Neural progenitor cell (in vitro differentiated cells): ENCODE data around the gene PCDH17. TPM values are rescaled to one million over a fixed set of nuclear protein-coding genes. Genes with fewer than 3 reads are reported as not detected.
A peak's percentile ranks its signal among the peaks of the same experiment; 100 is the strongest.

Experiments used
- DNase-seq: peaks from one replicate; pipeline ENCODE4 v3.0.0-alpha.2; 2016; ENCODE audit warnings: low spot score
- H2AFZ ChIP-seq: fragments of 200-600 bp; sonication (generic); replicated peaks from 2 replicates; pipeline ENCODE4 v1.6.1; 2016; ENCODE audit warnings: antibody characterized with exemption
- H3F3A ChIP-seq: fragments of 200-600 bp; sonication (generic); 2 replicates; pipeline ENCODE4 v1.6.1; 2016; ENCODE audit warnings: antibody characterized with exemption, low read depth
- H3K27ac ChIP-seq: fragments of 200-600 bp; sonication (generic); 2 replicates; pipeline ENCODE4 v1.5.1; 2016; ENCODE audit warnings: mild to moderate bottlenecking
- H3K27me3 ChIP-seq: fragments of 200-600 bp; sonication (generic); 2 replicates; pipeline ENCODE4 v1.6.1; 2016; ENCODE audit warnings: mild to moderate bottlenecking, moderate library complexity
- H3K36me3 ChIP-seq: fragments of 200-600 bp; sonication (generic); 2 replicates; pipeline ENCODE4 v1.5.1; 2016
- H3K4me1 ChIP-seq: fragments of 200-600 bp; sonication (generic); 2 replicates; pipeline ENCODE4 v1.6.1; 2016; ENCODE audit warnings: mixed run types
- H3K4me2 ChIP-seq: fragments of 200-600 bp; sonication (generic); 2 replicates; pipeline ENCODE4 v1.6.1; 2016
- H3K4me3 ChIP-seq: fragments of 200-600 bp; sonication (generic); 2 replicates; pipeline ENCODE4 v1.5.1; 2016
- H3K79me2 ChIP-seq: fragments of 200-600 bp; sonication (generic); 2 replicates; pipeline ENCODE4 v1.6.1; 2016; ENCODE audit warnings: low read depth
- H3K9ac ChIP-seq: fragments of 200-600 bp; sonication (generic); 2 replicates; pipeline ENCODE4 v1.6.1; 2016
- H3K9me3 ChIP-seq: fragments of 200-600 bp; sonication (generic); 2 replicates; pipeline ENCODE4 v1.5.1; 2016; ENCODE audit warnings: low read depth
- H4K20me1 ChIP-seq: fragments of 200-600 bp; sonication (generic); 2 replicates; pipeline ENCODE4 v1.6.1; 2016; ENCODE audit warnings: low read depth
- H3K27ac Mint-ChIP-seq: 3 replicates; pipeline ENCODE4 v1.8.0; 2021; ENCODE audit warnings: mixed read lengths
- H3K27me3 Mint-ChIP-seq: 2 replicates; pipeline ENCODE4 v1.8.0; 2022; ENCODE audit warnings: low read depth, mild to moderate bottlenecking, inconsistent platforms, moderate library complexity, mixed read lengths; ENCODE audit not compliant: insufficient read depth
- H3K36me3 Mint-ChIP-seq: 3 replicates; pipeline ENCODE4 v1.8.0; 2021; ENCODE audit warnings: mixed read lengths
- H3K4me1 Mint-ChIP-seq: 3 replicates; pipeline ENCODE4 v1.8.0; 2021; ENCODE audit warnings: mixed read lengths
- H3K4me3 Mint-ChIP-seq: 3 replicates; pipeline ENCODE4 v1.8.0; 2021; ENCODE audit warnings: mild to moderate bottlenecking, moderate library complexity, mixed read lengths
- H3K9me3 Mint-ChIP-seq: 3 replicates; pipeline ENCODE4 v1.8.0; 2020; ENCODE audit warnings: mixed read lengths
- EZH2 ChIP-seq: fragments of 200-600 bp; sonication (generic); IDR thresholded peaks from 2 replicates; pipeline ENCODE4 v1.6.1; 2017; ENCODE audit warnings: antibody characterized with exemption, mild to moderate bottlenecking, moderate library complexity
- EZH2phosphoT487 ChIP-seq: fragments of 200-600 bp; sonication (generic); IDR thresholded peaks from 2 replicates; pipeline ENCODE4 v1.6.1; 2017; ENCODE audit warnings: antibody characterized with exemption
- total RNA-seq: library from RNA; depleted of rRNA; stranded (reverse); fragments of >200 nt; gene quantifications from 2 replicates; pipeline ENCODE4 v1.2.3, GENCODE V29; 2015; ENCODE audit warnings: low replicate concordance
- TF ChIP-seq, protein P1 (sequence below): fragments of 200-600 bp; sonication (generic); IDR thresholded peaks from 2 replicates; pipeline ENCODE4 v1.5.1; 2017; ENCODE audit warnings: antibody characterized with exemption, mild to moderate bottlenecking

The PCDH17 gene
- total RNA-seq, 1 donor from 2014 or later, result 5.3 TPM

DNA sequence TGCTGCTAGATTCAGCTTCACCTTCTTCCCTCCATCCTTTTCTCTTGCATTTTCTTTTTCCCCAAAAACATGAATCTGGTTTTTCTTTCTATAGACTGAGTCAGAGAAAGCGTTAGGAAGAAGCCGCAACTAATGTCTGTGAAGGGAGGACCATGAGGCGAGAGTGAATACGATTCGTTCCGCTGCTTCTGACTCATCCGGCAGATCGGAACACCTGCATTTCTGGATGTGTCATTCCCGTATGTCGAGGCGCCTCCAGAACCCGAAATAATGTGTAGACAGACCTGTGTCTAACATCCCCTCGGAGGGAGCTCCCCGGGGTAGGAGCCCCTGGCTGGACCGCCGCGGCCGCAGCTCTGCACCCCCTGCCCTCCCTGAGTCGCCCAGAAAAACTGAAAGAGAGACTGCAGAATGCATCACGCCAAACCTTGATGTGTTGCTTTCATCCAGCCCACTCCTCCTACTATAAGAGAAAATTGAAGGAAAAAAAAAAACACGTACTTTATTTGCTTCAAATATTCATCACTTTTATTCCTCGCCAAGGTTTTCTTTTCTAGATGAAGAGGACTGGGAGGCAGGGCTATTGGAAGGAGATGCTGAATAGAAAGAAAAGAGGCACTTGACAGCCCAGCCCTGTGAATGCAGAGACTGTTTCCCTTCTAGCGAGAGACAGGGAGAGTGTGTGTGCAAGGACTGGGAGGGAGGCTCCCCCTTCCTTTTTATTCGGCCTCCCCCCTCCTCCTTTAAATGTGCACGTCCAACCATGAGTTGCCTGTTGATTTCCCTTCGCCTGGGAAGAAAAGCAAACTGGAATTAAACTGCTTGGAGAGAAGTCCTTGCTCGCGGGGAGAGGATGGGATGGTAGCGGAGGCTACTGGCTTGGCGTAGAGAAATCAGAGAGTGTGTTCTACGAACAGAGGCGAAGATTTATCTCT lies 616 bp upstream of the PCDH17 start:
- Histone ChIP-seq H3K9ac (no peak overlapping the region), H3K9me3 (no peaks in the 10 kb centered on the region), H3K79me2 (no peaks in the 10 kb centered on the region), H2AFZ (peak overlapping the region; percentile 90), H3F3A (peaks cover 22% of the 10 kb centered on the region), H3K36me3 (no peaks in the 10 kb centered on the region), H3K4me1 (peaks cover 15% of the 10 kb centered on the region), H4K20me1 (peaks cover 38% of the 10 kb centered on the region), H3K27me3 (peaks cover 78% of the 10 kb centered on the region), H3K4me3 (peak overlapping the region; percentile 82), H3K27ac (no peak overlapping the region), H3K4me2 (peak overlapping the region; percentile 89)
- Mint-ChIP-seq H3K36me3 (peaks cover 12% of the 10 kb centered on the region), H3K27ac (peak overlapping the region; percentile 23), H3K4me1 (peaks cover 17% of the 10 kb centered on the region), H3K27me3 (peaks cover 33% of the 10 kb centered on the region), H3K9me3 (peaks cover 20% of the 10 kb centered on the region), H3K4me3 (peak overlapping the region; percentile 99)
- peak; percentile 37 for DNase-seq
- no peak for TF ChIP-seq EZH2phosphoT487
- TF ChIP-seq, protein P1, sequence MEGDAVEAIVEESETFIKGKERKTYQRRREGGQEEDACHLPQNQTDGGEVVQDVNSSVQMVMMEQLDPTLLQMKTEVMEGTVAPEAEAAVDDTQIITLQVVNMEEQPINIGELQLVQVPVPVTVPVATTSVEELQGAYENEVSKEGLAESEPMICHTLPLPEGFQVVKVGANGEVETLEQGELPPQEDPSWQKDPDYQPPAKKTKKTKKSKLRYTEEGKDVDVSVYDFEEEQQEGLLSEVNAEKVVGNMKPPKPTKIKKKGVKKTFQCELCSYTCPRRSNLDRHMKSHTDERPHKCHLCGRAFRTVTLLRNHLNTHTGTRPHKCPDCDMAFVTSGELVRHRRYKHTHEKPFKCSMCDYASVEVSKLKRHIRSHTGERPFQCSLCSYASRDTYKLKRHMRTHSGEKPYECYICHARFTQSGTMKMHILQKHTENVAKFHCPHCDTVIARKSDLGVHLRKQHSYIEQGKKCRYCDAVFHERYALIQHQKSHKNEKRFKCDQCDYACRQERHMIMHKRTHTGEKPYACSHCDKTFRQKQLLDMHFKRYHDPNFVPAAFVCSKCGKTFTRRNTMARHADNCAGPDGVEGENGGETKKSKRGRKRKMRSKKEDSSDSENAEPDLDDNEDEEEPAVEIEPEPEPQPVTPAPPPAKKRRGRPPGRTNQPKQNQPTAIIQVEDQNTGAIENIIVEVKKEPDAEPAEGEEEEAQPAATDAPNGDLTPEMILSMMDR, result no peak
- no peak for TF ChIP-seq EZH2

DNA sequence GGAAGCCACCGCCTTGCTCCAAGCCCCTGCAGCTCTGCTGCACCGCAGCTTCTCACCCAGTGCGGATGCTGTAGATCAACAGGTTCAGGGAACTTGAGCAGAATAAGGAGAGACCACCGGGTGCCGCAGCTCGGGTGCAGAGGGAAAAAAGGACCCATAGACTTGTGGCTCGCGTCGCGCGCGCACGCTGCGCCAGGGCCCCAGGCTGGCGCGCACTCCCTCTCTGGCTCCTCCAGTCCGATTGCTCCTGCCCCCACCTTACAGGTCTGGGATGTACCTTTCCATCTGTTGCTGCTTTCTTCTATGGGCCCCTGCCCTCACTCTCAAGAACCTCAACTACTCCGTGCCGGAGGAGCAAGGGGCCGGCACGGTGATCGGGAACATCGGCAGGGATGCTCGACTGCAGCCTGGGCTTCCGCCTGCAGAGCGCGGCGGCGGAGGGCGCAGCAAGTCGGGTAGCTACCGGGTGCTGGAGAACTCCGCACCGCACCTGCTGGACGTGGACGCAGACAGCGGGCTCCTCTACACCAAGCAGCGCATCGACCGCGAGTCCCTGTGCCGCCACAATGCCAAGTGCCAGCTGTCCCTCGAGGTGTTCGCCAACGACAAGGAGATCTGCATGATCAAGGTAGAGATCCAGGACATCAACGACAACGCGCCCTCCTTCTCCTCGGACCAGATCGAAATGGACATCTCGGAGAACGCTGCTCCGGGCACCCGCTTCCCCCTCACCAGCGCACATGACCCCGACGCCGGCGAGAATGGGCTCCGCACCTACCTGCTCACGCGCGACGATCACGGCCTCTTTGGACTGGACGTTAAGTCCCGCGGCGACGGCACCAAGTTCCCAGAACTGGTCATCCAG lies 964 bp downstream of the PCDH17 start:
- H3K9ac ChIP-seq, result no peak overlapping the region
- peak overlapping the region; percentile 99 for H3K4me3 Mint-ChIP-seq
- peaks cover 18% of the 10 kb centered on the region for H3K4me1 ChIP-seq
- peak overlapping the region; percentile 23 for H3K27ac Mint-ChIP-seq
- H3K4me3 ChIP-seq, result peak overlapping the region; percentile 82
- peaks cover 20% of the 10 kb centered on the region for H3K9me3 Mint-ChIP-seq
- H3K36me3 Mint-ChIP-seq, result peaks cover 12% of the 10 kb centered on the region
- H3K9me3 ChIP-seq, result no peaks in the 10 kb centered on the region
- H3F3A ChIP-seq, result peaks cover 22% of the 10 kb centered on the region
- H3K36me3 ChIP-seq, result no peaks in the 10 kb centered on the region
- H3K4me1 Mint-ChIP-seq, result peaks cover 21% of the 10 kb centered on the region
- peaks cover 94% of the 10 kb centered on the region for H3K27me3 ChIP-seq
- H3K27ac ChIP-seq, result no peak overlapping the region
- H2AFZ ChIP-seq, result peak overlapping the region; percentile 90
- H4K20me1 ChIP-seq, result peaks cover 40% of the 10 kb centered on the region
- no peaks in the 10 kb centered on the region for H3K79me2 ChIP-seq
- H3K27me3 Mint-ChIP-seq, result peaks cover 33% of the 10 kb centered on the region
- H3K4me2 ChIP-seq, result peak overlapping the region; percentile 89
- peak; percentile 57 for DNase-seq
- TF ChIP-seq EZH2, result peak; percentile 6
- TF ChIP-seq, protein P1, result no peak
- TF ChIP-seq EZH2phosphoT487, result peak; percentile 13

- Mint-ChIP-seq H3K9me3 (peaks cover 20% of the 10 kb centered on the region), H3K27ac (no peak overlapping the region), H3K4me1 (peaks cover 21% of the 10 kb centered on the region), H3K36me3 (peaks cover 12% of the 10 kb centered on the region), H3K27me3 (peaks cover 33% of the 10 kb centered on the region), H3K4me3 (peak overlapping the region; percentile 99)
- Histone ChIP-seq H3K79me2 (no peaks in the 10 kb centered on the region), H3K27me3 (peaks cover 89% of the 10 kb centered on the region), H3K4me3 (peak overlapping the region; percentile 82), H3K4me2 (peak overlapping the region; percentile 89), H3F3A (peaks cover 22% of the 10 kb centered on the region), H3K9ac (no peak overlapping the region), H3K9me3 (no peaks in the 10 kb centered on the region), H3K4me1 (peaks cover 18% of the 10 kb centered on the region), H3K36me3 (no peaks in the 10 kb centered on the region), H2AFZ (no peak overlapping the region), H4K20me1 (peaks cover 40% of the 10 kb centered on the region), H3K27ac (no peak overlapping the region)
- TF ChIP-seq, protein P1, result peak; percentile 87
- peak; percentile 57 for TF ChIP-seq EZH2
- TF ChIP-seq EZH2phosphoT487, result no peak
- peak; percentile 75 for DNase-seq
These were observed 1.8 kb downstream of the PCDH17 start for GRCh38 chr13:57633141-57633949.
